Activated naive CD4-positive, alpha-beta T cell treated with anti-CD3 and anti-CD28 coated beads, Interleukin-2, amount 10 ng/mL, durations not matched to agents 7 days and 5 days (primary cell): ENCODE results near the gene MSH6.

Source experiments
- CTCF ChIA-PET: fragments of 350-600 bp; sonication (Branson Sonifier 250); formaldehyde crosslinking; loops from one replicate; lab custom pipeline; 2021; ENCODE audit warnings: antibody characterized with exemption; lab: Charles Lee
- DNase-seq: peaks from one replicate; pipeline ENCODE4 v3.0.0-alpha.2; 2020
- H3K27ac Mint-ChIP-seq: one replicate; pipeline ENCODE4 v1.8.0; 2021; ENCODE audit warnings: mild to moderate bottlenecking, moderate library complexity, mixed read lengths
- H3K27me3 Mint-ChIP-seq: one replicate; pipeline ENCODE4 v1.8.0; 2021; ENCODE audit warnings: mild to moderate bottlenecking, mixed read lengths
- H3K36me3 Mint-ChIP-seq: one replicate; pipeline ENCODE4 v1.8.0; 2021; ENCODE audit warnings: mixed read lengths
- H3K4me1 Mint-ChIP-seq: one replicate; pipeline ENCODE4 v1.8.0; 2021; ENCODE audit warnings: mixed read lengths
- H3K4me3 Mint-ChIP-seq: one replicate; pipeline ENCODE4 v1.8.0; 2021; ENCODE audit warnings: mild to moderate bottlenecking, moderate library complexity, mixed read lengths
- H3K9me3 Mint-ChIP-seq: one replicate; pipeline ENCODE4 v1.8.0; 2021; ENCODE audit warnings: mixed read lengths

MSH6 gene

GRCh38 chr2:47803363-47803762 lies 20.4 kb downstream of the MSH6 start:
- H3K27me3 Mint-ChIP-seq: no peaks in the 10 kb centered on the region
- CTCF ChIA-PET: no interaction called here
- peaks cover 90% of the 10 kb centered on the region for H3K36me3 Mint-ChIP-seq
- peaks cover 2% of the 10 kb centered on the region for H3K4me1 Mint-ChIP-seq
- H3K4me3 Mint-ChIP-seq: no peak overlapping the region
- no peak overlapping the region for H3K27ac Mint-ChIP-seq
- no peak for DNase-seq
- peaks cover 9% of the 10 kb centered on the region for H3K9me3 Mint-ChIP-seq

- no peak overlapping the region for H3K4me3 Mint-ChIP-seq
- peaks cover 87% of the 10 kb centered on the region for H3K36me3 Mint-ChIP-seq
- peaks cover 9% of the 10 kb centered on the region for H3K9me3 Mint-ChIP-seq
- CTCF ChIA-PET: no interaction called here
- H3K4me1 Mint-ChIP-seq: peaks cover 2% of the 10 kb centered on the region
- no peaks in the 10 kb centered on the region for H3K27me3 Mint-ChIP-seq
- DNase-seq: no peak
- H3K27ac Mint-ChIP-seq: no peak overlapping the region
Measured at GRCh38 chr2:47803770-47804169, 20.8 kb downstream of the MSH6 start.

DNA sequence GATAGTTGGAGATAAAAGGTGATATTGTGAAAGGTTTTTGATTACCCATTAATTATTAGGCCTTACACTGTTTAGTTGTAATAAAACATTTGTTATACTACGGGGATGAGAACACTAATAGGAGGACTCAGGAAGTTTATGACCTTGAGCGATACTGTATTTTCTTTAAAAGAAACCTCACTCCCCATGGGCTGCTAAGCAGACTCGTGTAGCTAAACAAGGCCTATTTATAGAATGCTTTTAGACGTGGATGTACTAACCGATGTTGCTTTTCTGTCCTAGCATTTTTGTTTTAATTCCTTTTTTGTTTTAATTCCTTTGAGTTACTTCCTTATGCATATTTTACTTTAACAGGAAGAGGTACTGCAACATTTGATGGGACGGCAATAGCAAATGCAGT lies 22.9 kb downstream of the MSH6 start:
- H3K4me3 Mint-ChIP-seq: no peak overlapping the region
- H3K4me1 Mint-ChIP-seq: no peaks in the 10 kb centered on the region
- H3K27ac Mint-ChIP-seq: no peak overlapping the region
- H3K36me3 Mint-ChIP-seq: peaks cover 75% of the 10 kb centered on the region
- no peak for DNase-seq
- CTCF ChIA-PET: no interaction called here
- H3K27me3 Mint-ChIP-seq: no peaks in the 10 kb centered on the region
- H3K9me3 Mint-ChIP-seq: peaks cover 9% of the 10 kb centered on the region

DNA sequence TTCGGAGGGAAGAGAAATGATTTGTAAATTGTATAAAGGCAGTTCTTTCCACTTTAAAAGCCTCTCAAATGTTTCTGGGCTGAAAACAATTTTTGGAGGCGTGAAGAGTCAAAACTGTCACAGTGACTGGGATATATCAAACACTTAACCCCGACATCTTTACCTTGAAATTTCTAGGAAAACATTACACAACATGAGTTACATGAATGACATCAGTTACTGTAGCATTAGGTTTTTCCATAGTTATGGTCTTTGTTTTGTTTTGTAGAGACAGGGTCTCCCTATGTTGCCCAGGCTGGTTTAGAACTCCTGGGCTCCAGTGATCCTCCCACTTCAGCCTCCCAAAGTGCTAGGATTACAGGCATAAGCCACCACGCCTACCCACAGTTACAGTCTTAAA lies 25.7 kb downstream of the MSH6 start:
- peaks cover 68% of the 10 kb centered on the region for H3K36me3 Mint-ChIP-seq
- H3K27me3 Mint-ChIP-seq: no peaks in the 10 kb centered on the region
- no peak for DNase-seq
- CTCF ChIA-PET: interaction anchor here (1.2 kb wide), 1 partner anchor 297 kb away, joined by 3 read pairs; no protein-coding TSS in a partner anchor
- peak overlapping the region; percentile 52 for H3K27ac Mint-ChIP-seq
- H3K4me1 Mint-ChIP-seq: no peaks in the 10 kb centered on the region
- H3K4me3 Mint-ChIP-seq: no peak overlapping the region
- no peaks in the 10 kb centered on the region for H3K9me3 Mint-ChIP-seq

DNA sequence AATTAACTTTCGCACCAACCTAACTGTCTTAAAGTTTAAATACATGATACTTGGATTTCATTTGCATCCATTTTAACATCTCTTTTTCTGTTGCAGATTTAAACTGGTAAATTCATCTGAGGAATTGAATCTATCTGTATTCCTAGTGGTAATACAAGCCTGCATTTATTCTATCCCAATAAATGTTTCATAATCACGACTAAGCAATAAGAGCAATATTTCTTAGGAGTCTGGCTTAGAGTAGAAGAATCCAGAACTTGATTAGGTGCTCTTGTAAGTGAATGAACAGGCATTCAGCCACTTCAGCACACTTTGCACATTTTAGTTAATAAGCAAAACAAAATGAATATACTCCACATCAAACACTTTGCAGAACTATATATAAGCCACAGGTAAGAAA lies 27.0 kb downstream of the MSH6 start:
- no peak overlapping the region for H3K4me3 Mint-ChIP-seq

DNA sequence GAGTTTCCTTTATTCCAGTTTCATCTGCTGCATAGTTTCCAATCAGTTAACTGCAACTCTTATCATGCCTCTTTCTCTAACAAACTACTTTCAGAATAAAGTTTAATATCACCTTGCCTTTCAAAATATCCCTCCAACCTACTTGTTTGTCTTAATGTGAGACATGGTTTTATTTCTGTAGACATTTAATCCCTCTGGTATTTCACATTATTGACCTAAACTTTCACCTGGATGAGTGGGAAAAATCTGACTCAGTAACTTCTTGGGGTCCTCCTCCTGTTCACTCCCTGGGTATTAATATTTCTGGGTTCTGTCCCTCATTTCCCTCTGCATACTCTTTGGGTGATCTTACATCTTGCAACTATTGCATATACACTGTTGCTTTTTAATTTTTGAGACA lies 27.9 kb downstream of the MSH6 start:
- CTCF ChIA-PET: no interaction called here

More for the DNA sequence above, 27.0 kb downstream of the MSH6 start:
- CTCF ChIA-PET: no interaction called here
- no peaks in the 10 kb centered on the region for H3K4me1 Mint-ChIP-seq
- H3K9me3 Mint-ChIP-seq: no peaks in the 10 kb centered on the region
- no peaks in the 10 kb centered on the region for H3K27me3 Mint-ChIP-seq
- no peak for DNase-seq
- H3K36me3 Mint-ChIP-seq: peaks cover 65% of the 10 kb centered on the region
- H3K27ac Mint-ChIP-seq: no peak overlapping the region

DNA sequence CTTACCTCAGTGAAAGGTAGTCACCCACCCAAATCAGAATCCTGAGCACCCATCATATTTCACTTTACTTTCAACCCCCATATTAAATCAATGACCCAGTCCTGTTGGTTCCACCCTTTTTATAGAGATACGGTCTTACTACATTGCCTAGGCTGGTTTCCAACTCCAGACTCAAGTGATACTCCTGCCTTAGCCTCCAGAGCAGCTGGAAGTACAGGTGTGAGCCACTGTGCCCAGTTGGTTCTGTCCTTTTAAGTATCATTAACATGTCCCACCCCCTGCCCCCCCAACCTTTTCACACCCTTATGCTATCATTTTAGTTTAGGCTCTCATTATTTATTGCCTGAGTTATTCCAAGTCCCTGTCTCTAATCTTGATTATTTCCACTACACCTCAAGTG lies 28.7 kb downstream of the MSH6 start:
- Mint-ChIP-seq H3K9me3 (no peaks in the 10 kb centered on the region), H3K27ac (no peak overlapping the region), H3K36me3 (peaks cover 63% of the 10 kb centered on the region), H3K27me3 (no peaks in the 10 kb centered on the region), H3K4me1 (no peaks in the 10 kb centered on the region), H3K4me3 (no peak overlapping the region)
- CTCF ChIA-PET: no interaction called here
- no peak for DNase-seq

More for the DNA sequence above, 27.9 kb downstream of the MSH6 start:
- H3K4me1 Mint-ChIP-seq: no peaks in the 10 kb centered on the region
- H3K36me3 Mint-ChIP-seq: peaks cover 64% of the 10 kb centered on the region
- H3K9me3 Mint-ChIP-seq: no peaks in the 10 kb centered on the region
- H3K27me3 Mint-ChIP-seq: no peaks in the 10 kb centered on the region
- no peak overlapping the region for H3K27ac Mint-ChIP-seq
- DNase-seq: no peak
- no peak overlapping the region for H3K4me3 Mint-ChIP-seq

GRCh38 chr2:47815764-47816163 lies 32.8 kb downstream of the MSH6 start:
- Mint-ChIP-seq H3K36me3 (peaks cover 76% of the 10 kb centered on the region), H3K27ac (no peak overlapping the region)

DNA sequence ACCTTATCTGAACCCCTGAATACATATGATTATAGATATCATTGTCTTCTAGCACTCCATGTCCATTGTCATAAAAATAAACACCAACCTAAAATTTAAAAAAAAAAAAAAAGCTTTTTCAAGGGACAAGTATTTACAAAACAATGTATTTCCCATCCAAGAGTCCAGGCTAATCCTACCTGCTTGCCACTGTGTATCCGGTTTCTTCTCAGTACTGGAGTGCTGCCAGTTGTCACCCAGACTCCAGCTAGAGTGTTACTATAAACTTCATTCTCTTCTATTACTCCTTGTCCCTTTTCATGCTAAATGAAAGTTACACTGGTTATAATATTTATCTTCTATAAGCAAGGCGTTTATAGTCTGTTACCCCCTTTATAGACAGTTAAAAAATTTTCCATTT lies 35.8 kb downstream of the MSH6 start:
- Mint-ChIP-seq H3K9me3 (no peaks in the 10 kb centered on the region), H3K36me3 (peaks cover 71% of the 10 kb centered on the region), H3K27me3 (no peaks in the 10 kb centered on the region), H3K4me1 (no peaks in the 10 kb centered on the region), H3K27ac (no peak overlapping the region), H3K4me3 (no peak overlapping the region)
- no peak for DNase-seq
- CTCF ChIA-PET: no interaction called here

More at GRCh38 chr2:47815764-47816163, 32.8 kb downstream of the MSH6 start:
- Mint-ChIP-seq H3K9me3 (no peaks in the 10 kb centered on the region), H3K4me1 (no peaks in the 10 kb centered on the region), H3K27me3 (no peaks in the 10 kb centered on the region), H3K4me3 (no peak overlapping the region)
- DNase-seq: no peak
- CTCF ChIA-PET: no interaction called here

- Mint-ChIP-seq H3K4me1 (no peaks in the 10 kb centered on the region), H3K4me3 (no peak overlapping the region), H3K27me3 (no peaks in the 10 kb centered on the region), H3K36me3 (peaks cover 69% of the 10 kb centered on the region), H3K27ac (no peak overlapping the region), H3K9me3 (no peaks in the 10 kb centered on the region)
- no peak for DNase-seq
- CTCF ChIA-PET: no interaction called here
Measured at GRCh38 chr2:47819834-47820233, 36.9 kb downstream of the MSH6 start.

GRCh38 chr2:47822518-47822917 lies 39.6 kb downstream of the MSH6 start:
- CTCF ChIA-PET: interaction anchor here (0.5 kb wide), 1 partner anchor 487 kb away, joined by 3 read pairs; no protein-coding TSS in a partner anchor

GRCh38 chr2:47833516-47833968 lies 50.6 kb downstream of the MSH6 start:
- H3K4me1 Mint-ChIP-seq: peaks cover 4% of the 10 kb centered on the region
- no peak overlapping the region for H3K4me3 Mint-ChIP-seq
- H3K27me3 Mint-ChIP-seq: no peaks in the 10 kb centered on the region
- DNase-seq: no peak
- H3K36me3 Mint-ChIP-seq: peaks cover 42% of the 10 kb centered on the region
- H3K9me3 Mint-ChIP-seq: no peaks in the 10 kb centered on the region
- CTCF ChIA-PET: no interaction called here
- no peak overlapping the region for H3K27ac Mint-ChIP-seq

More at GRCh38 chr2:47822518-47822917, 39.6 kb downstream of the MSH6 start:
- Mint-ChIP-seq H3K9me3 (no peaks in the 10 kb centered on the region), H3K27me3 (no peaks in the 10 kb centered on the region), H3K4me3 (no peak overlapping the region), H3K27ac (no peak overlapping the region), H3K36me3 (peaks cover 52% of the 10 kb centered on the region), H3K4me1 (no peaks in the 10 kb centered on the region)
- DNase-seq: no peak

- peaks cover 28% of the 10 kb centered on the region for H3K36me3 Mint-ChIP-seq
- no peak for DNase-seq
- H3K4me1 Mint-ChIP-seq: peaks cover 4% of the 10 kb centered on the region
- CTCF ChIA-PET: no interaction called here
- H3K4me3 Mint-ChIP-seq: no peak overlapping the region
- no peaks in the 10 kb centered on the region for H3K27me3 Mint-ChIP-seq
- H3K27ac Mint-ChIP-seq: no peak overlapping the region
- no peaks in the 10 kb centered on the region for H3K9me3 Mint-ChIP-seq
Measured at GRCh38 chr2:47838249-47838648, 55.3 kb downstream of the MSH6 start.

DNA sequence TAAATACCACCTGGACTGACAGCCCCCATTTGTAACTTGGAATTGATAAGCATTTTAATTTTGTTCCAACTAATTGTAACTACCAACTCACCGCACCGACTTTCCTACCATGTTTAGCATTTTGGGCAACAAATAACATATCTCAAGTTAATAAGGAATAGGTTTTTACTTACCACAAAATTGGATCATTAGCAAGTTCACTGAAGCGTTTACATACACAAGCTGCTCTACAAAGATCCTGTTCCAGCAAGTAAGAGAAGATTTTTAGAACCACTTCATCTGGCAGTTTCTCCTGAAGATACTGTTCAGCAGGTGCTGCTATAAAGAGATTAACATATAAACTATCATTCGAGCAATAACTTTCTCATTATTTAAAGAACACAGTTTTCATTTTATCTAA lies 55.7 kb downstream of the MSH6 start:
- H3K9me3 Mint-ChIP-seq: no peaks in the 10 kb centered on the region
- peaks cover 8% of the 10 kb centered on the region for H3K4me1 Mint-ChIP-seq
- no peaks in the 10 kb centered on the region for H3K27me3 Mint-ChIP-seq
- H3K27ac Mint-ChIP-seq: no peak overlapping the region
- no peak overlapping the region for H3K4me3 Mint-ChIP-seq
- CTCF ChIA-PET: no interaction called here
- DNase-seq: no peak
- peaks cover 30% of the 10 kb centered on the region for H3K36me3 Mint-ChIP-seq

DNA sequence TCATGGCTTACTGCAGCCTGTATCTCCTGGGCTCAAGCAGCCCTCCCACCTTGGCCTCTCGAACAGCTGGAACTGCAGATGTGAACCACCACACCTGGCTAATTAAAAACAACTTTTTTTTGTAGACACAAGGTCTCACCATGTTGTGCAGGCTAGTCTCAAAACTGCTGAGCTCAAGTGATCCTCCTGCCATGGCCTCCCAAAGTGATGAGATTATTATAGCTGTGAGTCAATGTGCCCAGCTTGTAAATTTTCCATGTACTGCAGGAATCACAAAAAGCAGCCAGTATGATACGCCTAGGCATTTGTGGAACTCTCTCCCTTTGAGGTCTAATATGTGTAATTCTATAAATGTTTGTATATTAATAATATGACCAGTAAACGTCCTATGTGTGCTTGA lies 59.9 kb downstream of the MSH6 start:
- Mint-ChIP-seq H3K27ac (no peak overlapping the region), H3K4me3 (no peak overlapping the region), H3K36me3 (peaks cover 17% of the 10 kb centered on the region), H3K27me3 (no peaks in the 10 kb centered on the region), H3K9me3 (no peaks in the 10 kb centered on the region), H3K4me1 (peaks cover 5% of the 10 kb centered on the region)
- no peak for DNase-seq
- CTCF ChIA-PET: interaction anchor here (1.2 to 1.3 kb wide), 2 partner anchors 14 to 264 kb away, joined by 3 to 4 read pairs; no protein-coding TSS in a partner anchor
